ENCODE results near the gene GPR180. TPM values are rescaled to one million over a fixed set of nuclear protein-coding genes. Genes with fewer than 3 reads are reported as not detected.

Gene GPR180
- total RNA-seq, result 10.4 and 12.4 TPM in 2 replicates

DNA sequence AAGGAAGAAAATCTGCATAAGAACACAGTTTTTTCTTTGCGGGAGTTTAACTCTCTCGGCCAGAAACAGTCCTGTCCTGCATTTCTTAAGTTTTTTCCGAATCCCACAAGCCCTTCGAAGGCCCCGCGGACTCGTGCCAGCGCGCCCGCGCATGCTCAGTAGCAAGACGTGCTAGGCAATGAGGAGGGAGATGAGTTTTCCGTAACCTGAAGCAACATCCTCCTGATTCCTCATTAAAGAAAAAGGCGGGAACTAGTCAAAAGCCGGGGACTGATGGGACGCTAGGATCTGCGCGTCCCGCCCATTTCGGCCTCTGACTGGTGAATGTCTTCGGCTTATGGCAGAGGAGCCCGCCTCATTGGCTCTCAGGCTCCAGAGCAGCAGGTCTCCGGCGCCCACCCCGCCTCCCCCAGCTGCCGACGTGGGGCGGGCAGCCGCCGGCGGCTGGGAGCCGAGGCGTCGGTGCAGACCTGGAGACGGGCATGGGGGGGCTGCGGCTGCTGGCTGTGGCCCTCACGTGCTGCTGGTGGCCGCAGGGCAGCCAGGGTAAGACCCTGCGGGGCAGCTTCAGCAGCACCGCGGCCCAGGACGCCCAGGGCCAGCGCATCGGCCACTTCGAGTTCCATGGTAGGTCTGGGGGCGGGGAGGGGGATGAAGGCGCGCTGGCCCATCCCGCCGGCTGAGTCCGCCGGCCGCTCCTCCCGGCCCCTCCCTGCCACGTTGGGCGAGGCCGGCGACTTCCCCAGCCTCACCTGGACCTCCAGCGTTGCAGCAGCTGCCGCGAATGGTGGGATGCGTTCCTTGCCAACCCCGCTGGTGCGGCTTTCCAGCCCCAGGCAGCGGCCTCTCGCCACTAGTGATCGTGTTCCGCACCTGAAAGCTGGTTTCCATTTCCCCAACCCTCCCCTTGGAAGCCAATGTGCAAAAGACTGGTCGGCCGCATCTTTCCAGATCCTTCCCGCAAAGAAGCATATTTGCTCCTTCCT lies at the start of gene GPR180:
Gene GPR180 (plus strand): TSS at position 412 of the 986 bp plus-strand sequence. CDS start 71 bp downstream, at position 483.

GRCh38 chr13:94595950-94596574 lies 5.6 kb upstream of the GPR180 start, which contains the start of gene TGDS:
TSS of gene TGDS (minus strand) at chr13:94596152. CDS start at chr13:94596136, 16 bp downstream.

Other genes with a start within 250 kb of the GPR180 start
- not detected in 2 replicates for gene DCT, start 122.2 kb upstream of the GPR180 start, total RNA-seq
- 13.8 and 14.2 TPM in 2 replicates for gene TGDS, start 5.7 kb upstream of the GPR180 start, total RNA-seq
- not detected in 2 replicates for gene SOX21, start 110.7 kb downstream of the GPR180 start, total RNA-seq

Measured in myometrial cell (primary cell).